HCT116 (cell line): Measurements from ENCODE around the gene CCDC24. TPM values are rescaled to one million over a fixed set of nuclear protein-coding genes. Genes with fewer than 3 reads are reported as not detected.

Experiments used
- ATAC-seq: fragments of 200-7000 bp; cut with Tn5 transposase; 2 replicates; pipeline ENCODE4 v1.9.1; 2020; ENCODE audit warnings: mild to moderate bottlenecking, moderate library complexity
- BruUV-seq: library from RNA; stranded (reverse); fragments of 400-500 nt; replicated peaks from 2 replicates; lab custom pipeline; 2021; lab: Mats Ljungman, UMichigan
- CTCF ChIA-PET: fragments of 300-600 bp; sonication (Branson Sonifier 250); formaldehyde crosslinking; loops from one replicate; lab custom pipeline; 2021; ENCODE audit warnings: antibody characterized with exemption; lab: Charles Lee
- POLR2A ChIA-PET: fragments of 300-600, 350-600 bp; sonication (Branson Sonifier 250); formaldehyde crosslinking; loops from one replicate; lab custom pipeline; 2021; ENCODE audit warnings: antibody characterized with exemption; lab: Charles Lee
- RAD21 ChIA-PET, 2 experiments: fragments of 300-600 bp; sonication (Branson Sonifier 250); formaldehyde crosslinking; loops; one replicate each; lab custom pipeline; 2023; ENCODE audit warnings: low total read pairs in 2 of 2; ENCODE audit not compliant: uncharacterized antibody in 2 of 2, unreplicated experiment in 2 of 2, low non-redundant PET in 1 of 2; lab: Charles Lee
- DNase-seq: peaks from one replicate; pipeline ENCODE4 v3.0.0-alpha.2; 2010; ENCODE audit warnings: low read depth, low spot score
- H2AFZ ChIP-seq: fragments of 200-600 bp; shearing (Covaris generic), sonication (generic); 2 replicates; pipeline ENCODE4 v1.6.1; 2017; ENCODE audit warnings: low read depth, mixed run types, mixed read lengths, antibody characterized with exemption, low read length; ENCODE audit not compliant: poor library complexity, severe bottlenecking
- H3K27ac ChIP-seq: 2 replicates; pipeline ENCODE4 v1.5.1; 2012; ENCODE audit warnings: low read depth, low read length
- H3K27me3 ChIP-seq: fragments of 200-600 bp; sonication (generic); 2 replicates; pipeline ENCODE4 v1.6.1; 2016; ENCODE audit warnings: mixed run types, low read length, mixed read lengths; ENCODE audit not compliant: insufficient read depth
- H3K36me3 ChIP-seq, 2 experiments: fragments of 200-500 bp in 1 of 2; fragments of 200-600 bp in 1 of 2; sonication (Bioruptor generic) in 1 of 2; sonication (generic) in 1 of 2; 2 replicates each; pipeline versions ENCODE4 v1.5.1 to v1.6.1; 2014 to 2016; ENCODE audit warnings: low read length in 2 of 2, inconsistent platforms in 1 of 2, mixed read lengths in 1 of 2, mixed run types in 1 of 2; ENCODE audit not compliant: insufficient read depth in 2 of 2, control insufficient read depth in 1 of 2
- H3K4me1 ChIP-seq, 2 experiments: fragments of 200-600 bp in 1 of 2; sonication (generic) in 1 of 2; 2 replicates each; pipeline versions ENCODE4 v1.5.1 to v1.6.1; 2012 to 2017; ENCODE audit warnings: low read length in 2 of 2, inconsistent platforms in 1 of 2, mild to moderate bottlenecking in 1 of 2, mixed read lengths in 1 of 2, mixed run types in 1 of 2, moderate library complexity in 1 of 2; ENCODE audit not compliant: insufficient read depth in 2 of 2, control insufficient read depth in 1 of 2
- H3K4me2 ChIP-seq: fragments of 200-600 bp; sonication (generic); 2 replicates; pipeline ENCODE4 v1.6.1; 2017; ENCODE audit warnings: mixed run types, low read length, mixed read lengths
- H3K4me3 ChIP-seq, 2 experiments: fragments of 200-600 bp in 1 of 2; sonication (generic) in 1 of 2; replicated peaks in 1 of 2; 2 replicates each; pipeline ENCODE4 v1.5.1; 2011 to 2016; ENCODE audit warnings: low read length in 2 of 2, control low read depth in 1 of 2, low read depth in 1 of 2, mild to moderate bottlenecking in 1 of 2, mixed read lengths in 1 of 2, mixed run types in 1 of 2
- H3K79me2 ChIP-seq: fragments of 200-600 bp; sonication (generic); 2 replicates; pipeline ENCODE4 v1.6.1; 2017; ENCODE audit warnings: mild to moderate bottlenecking, mixed run types, low read length, moderate library complexity, mixed read lengths; ENCODE audit not compliant: insufficient read depth
- H3K9ac ChIP-seq: fragments of 200-600 bp; sonication (generic); 2 replicates; pipeline ENCODE4 v1.6.1; 2016; ENCODE audit warnings: low read length, mixed read lengths
- H3K9me2 ChIP-seq: fragments of 200-600 bp; sonication (generic), shearing (Covaris generic); 2 replicates; pipeline ENCODE4 v1.6.1; 2017; ENCODE audit warnings: mixed run types, mild to moderate bottlenecking, moderate library complexity; ENCODE audit not compliant: insufficient read depth
- H3K9me3 ChIP-seq, 2 experiments: fragments of 200-500 bp in 1 of 2; fragments of 200-600 bp in 1 of 2; sonication (Bioruptor generic) in 1 of 2; sonication (generic) in 1 of 2; 2 replicates each; pipeline ENCODE4 v1.6.1; 2014 to 2017; ENCODE audit warnings: low read length in 2 of 2, mixed read lengths in 2 of 2, inconsistent platforms in 1 of 2, low read depth in 1 of 2, mild to moderate bottlenecking in 1 of 2, mixed run types in 1 of 2, moderate library complexity in 1 of 2; ENCODE audit not compliant: control insufficient read depth in 1 of 2, insufficient read depth in 1 of 2
- H4K20me1 ChIP-seq: fragments of 200-600 bp; sonication (generic), shearing (Covaris generic); 2 replicates; pipeline ENCODE4 v1.6.1; 2017; ENCODE audit warnings: mixed run types, mild to moderate bottlenecking, moderate library complexity; ENCODE audit not compliant: insufficient read depth
- CEBPB ChIP-seq: IDR thresholded peaks from 2 replicates; pipeline ENCODE4 v1.6.1; 2012; ENCODE audit warnings: low read depth
- EGR1 ChIP-seq: IDR thresholded peaks from 2 replicates; pipeline ENCODE4 v1.6.1; 2012; ENCODE audit warnings: low read depth
- ELF1 ChIP-seq: IDR thresholded peaks from 2 replicates; pipeline ENCODE4 v1.6.1; 2012; ENCODE audit warnings: low read depth, borderline replicate concordance
- EZH2 ChIP-seq: fragments of 200-600 bp; sonication (generic); IDR thresholded peaks from 2 replicates; pipeline ENCODE4 v1.6.1; 2017; ENCODE audit warnings: antibody characterized with exemption, mixed run types
- EZH2phosphoT487 ChIP-seq: fragments of 200-600 bp; IDR thresholded peaks from 2 replicates; pipeline ENCODE4 v1.6.1; 2018; ENCODE audit warnings: antibody characterized with exemption, borderline replicate concordance
- FOSL1 ChIP-seq: IDR thresholded peaks from 2 replicates; pipeline ENCODE4 v1.6.1; 2012; ENCODE audit warnings: low read depth
- JUND ChIP-seq: IDR thresholded peaks from 2 replicates; pipeline ENCODE4 v1.6.1; 2012
- POLR2A ChIP-seq: IDR thresholded peaks from 2 replicates; pipeline ENCODE4 v1.7.0; 2011; ENCODE audit warnings: borderline replicate concordance; ENCODE audit not compliant: insufficient read depth, insufficient read length; ENCODE audit errors: extremely low read depth
- POLR2AphosphoS5 ChIP-seq: IDR thresholded peaks from 2 replicates; pipeline ENCODE4 v1.6.1; 2011; ENCODE audit warnings: mild to moderate bottlenecking, low read depth, low read length, moderate library complexity
- RAD21 ChIP-seq: IDR thresholded peaks from 2 replicates; pipeline ENCODE4 v1.6.1; 2012; ENCODE audit warnings: low read depth, mild to moderate bottlenecking
- YY1 ChIP-seq: IDR thresholded peaks from 2 replicates; pipeline ENCODE4 v1.6.1; 2011; ENCODE audit warnings: low read length, low read depth, moderate library complexity, mild to moderate bottlenecking; ENCODE audit not compliant: insufficient replicate concordance; ENCODE audit errors: extremely low read depth
- ZFX ChIP-seq: fragments of 450-650 bp; IDR thresholded peaks from 2 replicates; pipeline ENCODE4 v1.6.1; 2017
- ZNF274 ChIP-seq: fragments of 200-500 bp; sonication (Bioruptor generic); IDR thresholded peaks from 2 replicates; pipeline ENCODE4 v1.6.1; 2014; ENCODE audit warnings: mild to moderate bottlenecking, low read depth, low read length, inconsistent platforms
- intact Hi-C: fragments of 100-400 bp; cut with micrococcal nuclease; formaldehyde crosslinking; loops from 2 replicates; pipeline ENCODE4 v1.10.0; 2022
- total RNA-seq: library from RNA; stranded (reverse); gene quantifications from one replicate; pipeline ENCODE4 v1.2.1, GENCODE V29; 2021; ENCODE audit not compliant: unreplicated experiment
- TF ChIP-seq, protein P1 (sequence below): IDR thresholded peaks from 2 replicates; pipeline ENCODE4 v1.6.1; 2012; ENCODE audit warnings: low read depth
- TF ChIP-seq, protein P2 (sequence below): IDR thresholded peaks from 2 replicates; pipeline ENCODE4 v1.6.1; 2011; ENCODE audit warnings: mild to moderate bottlenecking, low read length, moderate library complexity; ENCODE audit not compliant: insufficient replicate concordance; ENCODE audit errors: extremely low read depth
- TF ChIP-seq, protein P3 (sequence below): IDR thresholded peaks from 2 replicates; pipeline ENCODE4 v1.6.1; 2012
- TF ChIP-seq, protein P4 (sequence below): IDR thresholded peaks from 2 replicates; pipeline ENCODE4 v1.6.1; 2012
- TF ChIP-seq, protein P5 (sequence below), 3 experiments: fragments of 200-600 bp in 1 of 3; sonication (generic) in 1 of 3; IDR thresholded peaks in 2 of 3; conservative IDR thresholded peaks in 1 of 3; 2 replicates each; pipeline ENCODE4 v1.5.1; 2012 to 2017; ENCODE audit warnings: low read depth in 2 of 3, low read length in 2 of 3, antibody characterized with exemption in 1 of 3, borderline replicate concordance in 1 of 3, control low read depth in 1 of 3, mild to moderate bottlenecking in 1 of 3, mixed read lengths in 1 of 3, mixed run types in 1 of 3, moderate library complexity in 1 of 3; ENCODE audit not compliant: insufficient read depth in 1 of 3

The CCDC24 gene
- total RNA-seq, 1 experiment from 2014 or later = 23.3 TPM

DNA sequence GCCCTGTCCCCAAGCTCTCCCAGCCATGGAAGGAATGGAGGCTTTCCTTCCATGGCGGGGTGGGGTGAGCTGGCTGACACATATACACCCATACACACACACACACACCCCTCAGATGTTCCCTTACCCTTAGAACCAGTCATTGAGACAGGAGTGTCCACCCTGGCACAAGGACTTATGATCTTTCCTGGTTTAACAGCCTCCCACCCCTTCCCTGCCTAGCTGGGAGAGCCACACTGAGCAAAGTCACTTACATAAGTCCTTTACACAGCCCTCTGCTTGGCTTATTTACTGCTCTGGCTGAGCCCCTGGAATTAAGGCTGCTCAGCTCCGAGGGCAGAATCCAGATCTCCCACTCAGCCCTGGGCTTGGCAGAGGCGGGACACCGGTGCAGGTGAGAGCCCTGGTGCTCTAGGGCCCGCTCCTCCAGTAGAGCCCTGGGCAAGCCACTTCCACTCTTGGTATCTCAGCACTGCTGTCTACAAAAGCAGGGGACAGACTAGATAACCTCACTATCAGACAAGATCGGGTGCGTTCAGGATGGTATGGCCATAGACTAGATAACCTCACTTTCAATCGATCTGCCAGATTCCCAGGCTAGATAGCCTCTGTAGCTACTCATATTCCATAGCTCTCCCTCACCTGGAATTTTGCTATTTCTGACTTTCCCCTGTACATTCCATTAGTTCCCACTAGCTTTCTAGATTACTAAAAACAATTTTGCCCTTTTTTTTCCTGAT is 23.1 kb downstream of the CCDC24 start:
- no peaks in the 10 kb centered on the region for H3K79me2 ChIP-seq
- H3K4me3 ChIP-seq = no peak overlapping the region
- ATAC-seq = no peak
- no peaks in the 10 kb centered on the region for H3K9me3 ChIP-seq
- no peak for DNase-seq
- no peak overlapping the region for H3K27ac ChIP-seq
- BruUV-seq = no TSS peak
- POLR2A ChIA-PET = interaction anchor here (0.7 kb wide), 1 partner anchor 561 kb away, joined by 3 read pairs; the partner anchor contains the start of gene HYI
- H3K36me3 ChIP-seq = no peaks in the 10 kb centered on the region
- no peak overlapping the region for H3K4me2 ChIP-seq
- H3K9ac ChIP-seq = no peak overlapping the region
- peaks cover 7 to 8% of the 10 kb centered on the region in 2 experiments; a peak in 3 of 4 replicates for H3K4me1 ChIP-seq
- no peaks in the 10 kb centered on the region for H4K20me1 ChIP-seq
- H2AFZ ChIP-seq = no peak overlapping the region
- H3K27me3 ChIP-seq = no peaks in the 10 kb centered on the region
- RAD21 ChIA-PET = no interaction called here
- no peaks in the 10 kb centered on the region for H3K9me2 ChIP-seq
- CTCF ChIA-PET = interaction anchor here (1.3 to 1.9 kb wide), 2 partner anchors 8 to 22 kb away, joined by 3 to 5 read pairs; no protein-coding TSS in a partner anchor
- intact Hi-C loops = no loop called here
- TF ChIP-seq YY1 = no peak
- TF ChIP-seq, protein P1, sequence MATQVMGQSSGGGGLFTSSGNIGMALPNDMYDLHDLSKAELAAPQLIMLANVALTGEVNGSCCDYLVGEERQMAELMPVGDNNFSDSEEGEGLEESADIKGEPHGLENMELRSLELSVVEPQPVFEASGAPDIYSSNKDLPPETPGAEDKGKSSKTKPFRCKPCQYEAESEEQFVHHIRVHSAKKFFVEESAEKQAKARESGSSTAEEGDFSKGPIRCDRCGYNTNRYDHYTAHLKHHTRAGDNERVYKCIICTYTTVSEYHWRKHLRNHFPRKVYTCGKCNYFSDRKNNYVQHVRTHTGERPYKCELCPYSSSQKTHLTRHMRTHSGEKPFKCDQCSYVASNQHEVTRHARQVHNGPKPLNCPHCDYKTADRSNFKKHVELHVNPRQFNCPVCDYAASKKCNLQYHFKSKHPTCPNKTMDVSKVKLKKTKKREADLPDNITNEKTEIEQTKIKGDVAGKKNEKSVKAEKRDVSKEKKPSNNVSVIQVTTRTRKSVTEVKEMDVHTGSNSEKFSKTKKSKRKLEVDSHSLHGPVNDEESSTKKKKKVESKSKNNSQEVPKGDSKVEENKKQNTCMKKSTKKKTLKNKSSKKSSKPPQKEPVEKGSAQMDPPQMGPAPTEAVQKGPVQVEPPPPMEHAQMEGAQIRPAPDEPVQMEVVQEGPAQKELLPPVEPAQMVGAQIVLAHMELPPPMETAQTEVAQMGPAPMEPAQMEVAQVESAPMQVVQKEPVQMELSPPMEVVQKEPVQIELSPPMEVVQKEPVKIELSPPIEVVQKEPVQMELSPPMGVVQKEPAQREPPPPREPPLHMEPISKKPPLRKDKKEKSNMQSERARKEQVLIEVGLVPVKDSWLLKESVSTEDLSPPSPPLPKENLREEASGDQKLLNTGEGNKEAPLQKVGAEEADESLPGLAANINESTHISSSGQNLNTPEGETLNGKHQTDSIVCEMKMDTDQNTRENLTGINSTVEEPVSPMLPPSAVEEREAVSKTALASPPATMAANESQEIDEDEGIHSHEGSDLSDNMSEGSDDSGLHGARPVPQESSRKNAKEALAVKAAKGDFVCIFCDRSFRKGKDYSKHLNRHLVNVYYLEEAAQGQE = no peak
- no peak for TF ChIP-seq POLR2A
- no peak for TF ChIP-seq RAD21
- no peak for TF ChIP-seq ZNF274
- TF ChIP-seq, protein P2, sequence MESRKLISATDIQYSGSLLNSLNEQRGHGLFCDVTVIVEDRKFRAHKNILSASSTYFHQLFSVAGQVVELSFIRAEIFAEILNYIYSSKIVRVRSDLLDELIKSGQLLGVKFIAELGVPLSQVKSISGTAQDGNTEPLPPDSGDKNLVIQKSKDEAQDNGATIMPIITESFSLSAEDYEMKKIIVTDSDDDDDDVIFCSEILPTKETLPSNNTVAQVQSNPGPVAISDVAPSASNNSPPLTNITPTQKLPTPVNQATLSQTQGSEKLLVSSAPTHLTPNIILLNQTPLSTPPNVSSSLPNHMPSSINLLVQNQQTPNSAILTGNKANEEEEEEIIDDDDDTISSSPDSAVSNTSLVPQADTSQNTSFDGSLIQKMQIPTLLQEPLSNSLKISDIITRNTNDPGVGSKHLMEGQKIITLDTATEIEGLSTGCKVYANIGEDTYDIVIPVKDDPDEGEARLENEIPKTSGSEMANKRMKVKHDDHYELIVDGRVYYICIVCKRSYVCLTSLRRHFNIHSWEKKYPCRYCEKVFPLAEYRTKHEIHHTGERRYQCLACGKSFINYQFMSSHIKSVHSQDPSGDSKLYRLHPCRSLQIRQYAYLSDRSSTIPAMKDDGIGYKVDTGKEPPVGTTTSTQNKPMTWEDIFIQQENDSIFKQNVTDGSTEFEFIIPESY = no peak
- TF ChIP-seq, protein P3, sequence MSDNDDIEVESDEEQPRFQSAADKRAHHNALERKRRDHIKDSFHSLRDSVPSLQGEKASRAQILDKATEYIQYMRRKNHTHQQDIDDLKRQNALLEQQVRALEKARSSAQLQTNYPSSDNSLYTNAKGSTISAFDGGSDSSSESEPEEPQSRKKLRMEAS = no peak
- TF ChIP-seq EZH2 = no peak
- TF ChIP-seq CEBPB = no peak
- TF ChIP-seq EZH2phosphoT487 = no peak
- TF ChIP-seq JUND = no peak
- TF ChIP-seq ELF1 = no peak
- TF ChIP-seq FOSL1 = no peak
- TF ChIP-seq POLR2AphosphoS5 = no peak
- TF ChIP-seq, protein P4, sequence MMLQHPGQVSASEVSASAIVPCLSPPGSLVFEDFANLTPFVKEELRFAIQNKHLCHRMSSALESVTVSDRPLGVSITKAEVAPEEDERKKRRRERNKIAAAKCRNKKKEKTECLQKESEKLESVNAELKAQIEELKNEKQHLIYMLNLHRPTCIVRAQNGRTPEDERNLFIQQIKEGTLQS = no peak
- TF ChIP-seq, protein P5, sequence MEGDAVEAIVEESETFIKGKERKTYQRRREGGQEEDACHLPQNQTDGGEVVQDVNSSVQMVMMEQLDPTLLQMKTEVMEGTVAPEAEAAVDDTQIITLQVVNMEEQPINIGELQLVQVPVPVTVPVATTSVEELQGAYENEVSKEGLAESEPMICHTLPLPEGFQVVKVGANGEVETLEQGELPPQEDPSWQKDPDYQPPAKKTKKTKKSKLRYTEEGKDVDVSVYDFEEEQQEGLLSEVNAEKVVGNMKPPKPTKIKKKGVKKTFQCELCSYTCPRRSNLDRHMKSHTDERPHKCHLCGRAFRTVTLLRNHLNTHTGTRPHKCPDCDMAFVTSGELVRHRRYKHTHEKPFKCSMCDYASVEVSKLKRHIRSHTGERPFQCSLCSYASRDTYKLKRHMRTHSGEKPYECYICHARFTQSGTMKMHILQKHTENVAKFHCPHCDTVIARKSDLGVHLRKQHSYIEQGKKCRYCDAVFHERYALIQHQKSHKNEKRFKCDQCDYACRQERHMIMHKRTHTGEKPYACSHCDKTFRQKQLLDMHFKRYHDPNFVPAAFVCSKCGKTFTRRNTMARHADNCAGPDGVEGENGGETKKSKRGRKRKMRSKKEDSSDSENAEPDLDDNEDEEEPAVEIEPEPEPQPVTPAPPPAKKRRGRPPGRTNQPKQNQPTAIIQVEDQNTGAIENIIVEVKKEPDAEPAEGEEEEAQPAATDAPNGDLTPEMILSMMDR (IDR thresholded peaks at IDR 0.05 in 2 of 3, conservative IDR thresholded peaks at IDR 0.05 in 1 of 3; ENCODE audit: borderline replicate concordance in 1 of 3, insufficient read depth in 1 of 3, low read depth in 2 of 3, low read length in 2 of 3) = no peak
- no peak for TF ChIP-seq ZFX
- no peak for TF ChIP-seq EGR1
